Natural killer cell (primary cell): ENCODE data around the gene ERVH48-1. TPM values are rescaled to one million over a fixed set of nuclear protein-coding genes. Genes with fewer than 3 reads are reported as not detected.
"Not testable (repeated sequence)": the region's sequence is repeated elsewhere in the genome, so short reads cannot be mapped to it uniquely, and the experiment has no call there.

Experiments used
- ATAC-seq, 3 donors: fragments of 150-1000 bp in 2 of 3; fragments of 200-7000 bp in 1 of 3; cut with Tn5 transposase; 1 replicate in 1 of 3; 2 replicates in 2 of 3; pipeline ENCODE4 v1.10.0; 2021; ENCODE audit warnings: mild to moderate bottlenecking in 2 of 3, moderate library complexity in 2 of 3
- DNase-seq, 2 donors: peaks; one replicate each; pipeline versions ENCODE4 v3.0.0 to v3.0.0-alpha.2; 2013 to 2021; ENCODE audit warnings: mixed read lengths in 1 of 2
- H3K27ac ChIP-seq: one replicate; pipeline ENCODE4 v1.5.1; 2013; ENCODE audit warnings: mild to moderate bottlenecking, low read length
- H3K27me3 ChIP-seq: one replicate; pipeline ENCODE4 v1.6.1; 2013; ENCODE audit warnings: low read length; ENCODE audit not compliant: control insufficient read depth, insufficient read depth
- H3K36me3 ChIP-seq: one replicate; pipeline ENCODE4 v1.6.1; 2013; ENCODE audit warnings: low read length; ENCODE audit not compliant: control insufficient read depth, insufficient read depth
- H3K4me1 ChIP-seq: one replicate; pipeline ENCODE4 v1.6.1; 2013; ENCODE audit warnings: low read length; ENCODE audit not compliant: control insufficient read depth, insufficient read depth
- H3K4me3 ChIP-seq: one replicate; pipeline ENCODE4 v1.5.1; 2013; ENCODE audit warnings: low read length
- H3K9me3 ChIP-seq: one replicate; pipeline ENCODE4 v1.6.1; 2013; ENCODE audit warnings: low read length; ENCODE audit not compliant: control insufficient read depth, insufficient read depth
- H3K27ac Mint-ChIP-seq, 2 donors: one replicate each; pipeline ENCODE4 v1.8.0; 2022; ENCODE audit warnings: mild to moderate bottlenecking in 2 of 2, mixed read lengths in 2 of 2, moderate library complexity in 1 of 2
- H3K27me3 Mint-ChIP-seq, 2 donors: one replicate each; pipeline ENCODE4 v1.8.0; 2022; ENCODE audit warnings: low read depth in 2 of 2, mixed read lengths in 2 of 2
- H3K36me3 Mint-ChIP-seq: one replicate; pipeline ENCODE4 v1.8.0; 2022; ENCODE audit warnings: mixed read lengths
- H3K4me1 Mint-ChIP-seq, 2 donors: one replicate each; pipeline ENCODE4 v1.8.0; 2022; ENCODE audit warnings: mixed read lengths in 2 of 2
- H3K4me3 Mint-ChIP-seq: one replicate; pipeline ENCODE4 v1.8.0; 2022; ENCODE audit warnings: mild to moderate bottlenecking, moderate library complexity, mixed read lengths
- H3K9me3 Mint-ChIP-seq, 2 donors: one replicate each; pipeline ENCODE4 v1.8.0; 2022; ENCODE audit warnings: mixed read lengths in 2 of 2
- CTCF ChIP-seq: fragments of 200-600 bp; IDR thresholded peaks from one replicate; pipeline ENCODE4 v1.8.0; 2022; ENCODE audit warnings: antibody characterized with exemption
- WGBS: methylation state at CpG from one replicate; pipeline ENCODE4 v1.1.7; 2013; ENCODE audit warnings: missing lambda C conversion rate; ENCODE audit not compliant: insufficient coverage; 5-methylcytosine and 5-hydroxymethylcytosine counted together
- intact Hi-C: fragments of 100-400 bp; cut with micrococcal nuclease; formaldehyde crosslinking; loops from one replicate; pipeline ENCODE4 v1.14.2; 2022
- total RNA-seq, 4 donors: library from RNA; stranded (reverse); fragments of 120-200 nt in 1 of 4; gene quantifications; one replicate each; pipeline versions ENCODE4 v1.2.3 to v1.2.4, GENCODE V29; 2013 to 2022

Gene ERVH48-1
- total RNA-seq, 3 donors from 2014 or later (not counting 1 experiment from before 2014, with no cell fraction given): not detected

- H3K27ac Mint-ChIP-seq: peak overlapping the region; percentile 99
- H3K36me3 Mint-ChIP-seq: no peaks in the 10 kb centered on the region
- peaks cover 18% of the 10 kb centered on the region for H3K4me1 ChIP-seq
- peak overlapping the region; percentile 93 for H3K27ac ChIP-seq
- H3K4me3 ChIP-seq: peak overlapping the region; percentile 63
- peaks cover 10% of the 10 kb centered on the region for H3K36me3 ChIP-seq
- H3K27me3 Mint-ChIP-seq: no peaks in the 10 kb centered on the region
- intact Hi-C loops: no loop called here
- H3K9me3 Mint-ChIP-seq: no peaks in the 10 kb centered on the region
- no peaks in the 10 kb centered on the region for H3K27me3 ChIP-seq
- under 1% methylated on average over 15 of the region's 15 CpGs for WGBS
- H3K4me3 Mint-ChIP-seq: peak overlapping the region; percentile 99
- H3K9me3 ChIP-seq: no peaks in the 10 kb centered on the region
- DNase-seq (no peak), ATAC-seq (peak in 2 of 3 donors; percentile 2 to 12)
- no peak for TF ChIP-seq CTCF
- peaks cover 32 to 33% of the 10 kb centered on the region in 2 donors for H3K4me1 Mint-ChIP-seq
These were observed 46.8 kb downstream of the ERVH48-1 start for GRCh38 chr21:42878678-42878992.

GRCh38 chr21:42875811-42876210, 49.6 kb downstream of the ERVH48-1 start:
- intact Hi-C loops, ATAC-seq, H3K27ac ChIP-seq, H3K36me3 Mint-ChIP-seq, H3K27me3 Mint-ChIP-seq, H3K9me3 Mint-ChIP-seq, H3K27ac Mint-ChIP-seq, H3K27me3 ChIP-seq, H3K4me3 Mint-ChIP-seq, DNase-seq, H3K4me3 ChIP-seq, H3K9me3 ChIP-seq: not testable (repeated sequence)
- peaks cover 25 to 27% of the 10 kb centered on the region in 2 donors for H3K4me1 Mint-ChIP-seq
- Histone ChIP-seq H3K4me1 (peaks cover 18% of the 10 kb centered on the region), H3K36me3 (peaks cover 30% of the 10 kb centered on the region)
- 91% methylated on average over 6 of the region's 10 CpGs for WGBS

- H3K36me3 Mint-ChIP-seq: no peaks in the 10 kb centered on the region
- H3K4me3 Mint-ChIP-seq: no peak overlapping the region
- Histone ChIP-seq H3K27me3 (no peaks in the 10 kb centered on the region), H3K27ac (no peak overlapping the region), H3K4me3 (no peak overlapping the region), H3K4me1 (no peaks in the 10 kb centered on the region), H3K36me3 (peaks cover 49% of the 10 kb centered on the region), H3K9me3 (no peaks in the 10 kb centered on the region)
- DNase-seq: no peak
- TF ChIP-seq CTCF: no peak
- H3K4me1 Mint-ChIP-seq: peaks cover 2 to 3% of the 10 kb centered on the region in 2 donors
- ATAC-seq: no peak
- WGBS: 96% methylated on average over 7 of the region's 7 CpGs
- intact Hi-C loops: no loop called here
- H3K27me3 Mint-ChIP-seq: no peaks in the 10 kb centered on the region
- H3K27ac Mint-ChIP-seq: no peak overlapping the region
- H3K9me3 Mint-ChIP-seq: no peaks in the 10 kb centered on the region
These were observed 52.3 kb downstream of the ERVH48-1 start for GRCh38 chr21:42873096-42873495.

- H3K36me3 Mint-ChIP-seq: no peaks in the 10 kb centered on the region
- no peaks in the 10 kb centered on the region for H3K27me3 Mint-ChIP-seq
- Histone ChIP-seq H3K4me3 (no peak overlapping the region), H3K9me3 (no peaks in the 10 kb centered on the region), H3K27me3 (no peaks in the 10 kb centered on the region), H3K36me3 (peaks cover 48% of the 10 kb centered on the region), H3K27ac (no peak overlapping the region), H3K4me1 (no peaks in the 10 kb centered on the region)
- no peak for TF ChIP-seq CTCF
- H3K9me3 Mint-ChIP-seq: no peaks in the 10 kb centered on the region
- H3K4me3 Mint-ChIP-seq: no peak overlapping the region
- peaks cover 0 to 21% of the 10 kb centered on the region in 2 donors for H3K4me1 Mint-ChIP-seq
- WGBS: 93% methylated on average over 10 of the region's 10 CpGs
- no peak for DNase-seq
- no peak overlapping the region for H3K27ac Mint-ChIP-seq
- ATAC-seq: no peak
- intact Hi-C loops: no loop called here
These were observed 57.2 kb downstream of the ERVH48-1 start for GRCh38 chr21:42868196-42868595.

Other genes with a start within 250 kb of the ERVH48-1 start
- gene WDR4, start 46.1 kb downstream of the ERVH48-1 start, total RNA-seq: 10 to 100 TPM; 11.1 to 15.5 (median 14.0) TPM
- 10 to 100 TPM; 21.8 to 25.7 (median 23.9) TPM for gene NDUFV3, start 32.3 kb downstream of the ERVH48-1 start, total RNA-seq
- 10 to 100 TPM; 19.1 to 25.5 (median 21.5) TPM for gene PKNOX1, start 48.9 kb upstream of the ERVH48-1 start, total RNA-seq
- gene CBS, start 150.2 kb upstream of the ERVH48-1 start, total RNA-seq: under 1 TPM in 2 of 3 donors, not detected in 1; 0.58 to 0.84 TPM
- gene U2AF1, start 181.9 kb upstream of the ERVH48-1 start, total RNA-seq: 100 to 1,000 TPM in 2 of 3 donors, 1 to 10 TPM in 1; 9.0 to 363 (median 273) TPM
- gene CRYAA, start 243.4 kb upstream of the ERVH48-1 start, total RNA-seq: not detected